LNCAP (cell line): ENCODE data around the gene ANO2.

Source experiments
- CTCF ChIP-seq: fragments of 450-650 bp; IDR thresholded peaks from 2 replicates; pipeline ENCODE4 v1.5.1; 2017; ENCODE audit warnings: mild to moderate bottlenecking

ANO2 gene

GRCh38 chr12:5923043-5923605 is 21.9 kb downstream of the ANO2 start:
- TF ChIP-seq CTCF: no peak

- no peak for TF ChIP-seq CTCF
These were observed 22.8 kb downstream of the ANO2 start for GRCh38 chr12:5921966-5922899.

- TF ChIP-seq CTCF: no peak
These were observed 23.8 kb downstream of the ANO2 start for GRCh38 chr12:5921027-5921909.

GRCh38 chr12:5916785-5917290 is 28.2 kb downstream of the ANO2 start:
- TF ChIP-seq CTCF: no peak

GRCh38 chr12:5915511-5915910 is 29.5 kb downstream of the ANO2 start:
- TF ChIP-seq CTCF: no peak

GRCh38 chr12:5914387-5915149 is 30.5 kb downstream of the ANO2 start:
- TF ChIP-seq CTCF: no peak

GRCh38 chr12:5913387-5913786 is 31.7 kb downstream of the ANO2 start:
- TF ChIP-seq CTCF: no peak
